ENCODE measurements around the gene RYR1.

GRCh38 chr19:38535212-38535611, 101.7 kb downstream of the RYR1 start:
- TF ChIP-seq, protein P1, sequence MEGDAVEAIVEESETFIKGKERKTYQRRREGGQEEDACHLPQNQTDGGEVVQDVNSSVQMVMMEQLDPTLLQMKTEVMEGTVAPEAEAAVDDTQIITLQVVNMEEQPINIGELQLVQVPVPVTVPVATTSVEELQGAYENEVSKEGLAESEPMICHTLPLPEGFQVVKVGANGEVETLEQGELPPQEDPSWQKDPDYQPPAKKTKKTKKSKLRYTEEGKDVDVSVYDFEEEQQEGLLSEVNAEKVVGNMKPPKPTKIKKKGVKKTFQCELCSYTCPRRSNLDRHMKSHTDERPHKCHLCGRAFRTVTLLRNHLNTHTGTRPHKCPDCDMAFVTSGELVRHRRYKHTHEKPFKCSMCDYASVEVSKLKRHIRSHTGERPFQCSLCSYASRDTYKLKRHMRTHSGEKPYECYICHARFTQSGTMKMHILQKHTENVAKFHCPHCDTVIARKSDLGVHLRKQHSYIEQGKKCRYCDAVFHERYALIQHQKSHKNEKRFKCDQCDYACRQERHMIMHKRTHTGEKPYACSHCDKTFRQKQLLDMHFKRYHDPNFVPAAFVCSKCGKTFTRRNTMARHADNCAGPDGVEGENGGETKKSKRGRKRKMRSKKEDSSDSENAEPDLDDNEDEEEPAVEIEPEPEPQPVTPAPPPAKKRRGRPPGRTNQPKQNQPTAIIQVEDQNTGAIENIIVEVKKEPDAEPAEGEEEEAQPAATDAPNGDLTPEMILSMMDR (IDR thresholded peaks at IDR 0.05): no peak
- no peak for TF ChIP-seq POLR2A (IDR thresholded peaks at IDR 0.05)
